Nephron progenitor cell (in vitro differentiated cells): ENCODE measurements around the gene SDR39U1.

Source experiments
- DNase-seq: peaks from one replicate; pipeline ENCODE4 v3.0.0; 2021
- H3K27ac Mint-ChIP-seq: 2 replicates; pipeline ENCODE4 v1.8.0; 2021; ENCODE audit warnings: mild to moderate bottlenecking, moderate library complexity, mixed read lengths
- H3K27me3 Mint-ChIP-seq: 2 replicates; pipeline ENCODE4 v1.8.0; 2021; ENCODE audit warnings: mild to moderate bottlenecking, low read depth, mixed read lengths; ENCODE audit not compliant: poor library complexity
- H3K36me3 Mint-ChIP-seq: 2 replicates; pipeline ENCODE4 v1.8.0; 2021; ENCODE audit warnings: low read depth, mixed read lengths
- H3K4me1 Mint-ChIP-seq: 2 replicates; pipeline ENCODE4 v1.8.0; 2021; ENCODE audit warnings: mixed read lengths
- H3K4me3 Mint-ChIP-seq: 2 replicates; pipeline ENCODE4 v1.8.0; 2021; ENCODE audit warnings: mild to moderate bottlenecking, moderate library complexity, mixed read lengths
- H3K9me3 Mint-ChIP-seq: 2 replicates; pipeline ENCODE4 v1.8.0; 2021; ENCODE audit warnings: mild to moderate bottlenecking, moderate library complexity, mixed read lengths
- CTCF ChIP-seq: fragments of 200-600 bp; sonication (generic); IDR thresholded peaks from 2 replicates; pipeline ENCODE4 v1.5.0; 2021; ENCODE audit warnings: antibody characterized with exemption

The SDR39U1 gene

GRCh38 chr14:24435998-24436354 lies 6.6 kb downstream of the SDR39U1 start:
- no peak for DNase-seq
- H3K27me3 Mint-ChIP-seq: peaks cover 2% of the 10 kb centered on the region
- no peaks in the 10 kb centered on the region for H3K9me3 Mint-ChIP-seq
- no peak overlapping the region for H3K27ac Mint-ChIP-seq
- no peak overlapping the region for H3K4me3 Mint-ChIP-seq
- peaks cover 48% of the 10 kb centered on the region for H3K36me3 Mint-ChIP-seq
- no peak for TF ChIP-seq CTCF
- H3K4me1 Mint-ChIP-seq: peaks cover 46% of the 10 kb centered on the region

- Mint-ChIP-seq H3K27ac (no peak overlapping the region), H3K4me3 (no peak overlapping the region), H3K36me3 (peaks cover 42% of the 10 kb centered on the region), H3K4me1 (peaks cover 41% of the 10 kb centered on the region), H3K9me3 (no peaks in the 10 kb centered on the region), H3K27me3 (peaks cover 2% of the 10 kb centered on the region)
- no peak for TF ChIP-seq CTCF
- no peak for DNase-seq
Measured at GRCh38 chr14:24435192-24435810, 7.3 kb downstream of the SDR39U1 start.

- H3K27ac Mint-ChIP-seq: peak overlapping the region; percentile 58
Measured at GRCh38 chr14:24434676-24435075, 7.9 kb downstream of the SDR39U1 start.

GRCh38 chr14:24434036-24434435 lies 8.5 kb downstream of the SDR39U1 start:
- Mint-ChIP-seq H3K4me1 (peaks cover 43% of the 10 kb centered on the region), H3K27me3 (peaks cover 2% of the 10 kb centered on the region), H3K9me3 (no peaks in the 10 kb centered on the region), H3K4me3 (no peak overlapping the region), H3K36me3 (peaks cover 36% of the 10 kb centered on the region), H3K27ac (no peak overlapping the region)
- DNase-seq: no peak
- no peak for TF ChIP-seq CTCF

More at GRCh38 chr14:24434676-24435075, 7.9 kb downstream of the SDR39U1 start:
- no peak for TF ChIP-seq CTCF
- Mint-ChIP-seq H3K27me3 (peaks cover 2% of the 10 kb centered on the region), H3K36me3 (peaks cover 41% of the 10 kb centered on the region), H3K4me1 (peaks cover 39% of the 10 kb centered on the region), H3K9me3 (no peaks in the 10 kb centered on the region), H3K4me3 (no peak overlapping the region)
- no peak for DNase-seq

- Mint-ChIP-seq H3K9me3 (no peaks in the 10 kb centered on the region), H3K27me3 (peaks cover 9% of the 10 kb centered on the region), H3K4me1 (peaks cover 46% of the 10 kb centered on the region), H3K4me3 (no peak overlapping the region), H3K27ac (no peak overlapping the region), H3K36me3 (peaks cover 26% of the 10 kb centered on the region)
- no peak for TF ChIP-seq CTCF
- no peak for DNase-seq
Measured at GRCh38 chr14:24432259-24433131, 10.1 kb downstream of the SDR39U1 start.
